Suppressor macrophage (primary cell): ENCODE data around the gene DDX23.
"Not testable (repeated sequence)": the region's sequence is repeated elsewhere in the genome, so short reads cannot be mapped to it uniquely, and the experiment has no call there.

ENCODE experiments used
- DNase-seq, 4 experiments: peaks; one replicate each; pipeline ENCODE4 v3.0.0-alpha.2; 2020 to 2022
- total RNA-seq, 17 experiments: gene quantifications; one replicate each; lab custom pipeline; 2026; ENCODE audit warnings: mixed read lengths in 6 of 17, inconsistent platforms in 3 of 17; lab: John Stamatoyannopoulos, UW

DDX23 gene
- total RNA-seq: 60.7 to 131 (median 88.7) reads per million in 17 experiments

DNA sequence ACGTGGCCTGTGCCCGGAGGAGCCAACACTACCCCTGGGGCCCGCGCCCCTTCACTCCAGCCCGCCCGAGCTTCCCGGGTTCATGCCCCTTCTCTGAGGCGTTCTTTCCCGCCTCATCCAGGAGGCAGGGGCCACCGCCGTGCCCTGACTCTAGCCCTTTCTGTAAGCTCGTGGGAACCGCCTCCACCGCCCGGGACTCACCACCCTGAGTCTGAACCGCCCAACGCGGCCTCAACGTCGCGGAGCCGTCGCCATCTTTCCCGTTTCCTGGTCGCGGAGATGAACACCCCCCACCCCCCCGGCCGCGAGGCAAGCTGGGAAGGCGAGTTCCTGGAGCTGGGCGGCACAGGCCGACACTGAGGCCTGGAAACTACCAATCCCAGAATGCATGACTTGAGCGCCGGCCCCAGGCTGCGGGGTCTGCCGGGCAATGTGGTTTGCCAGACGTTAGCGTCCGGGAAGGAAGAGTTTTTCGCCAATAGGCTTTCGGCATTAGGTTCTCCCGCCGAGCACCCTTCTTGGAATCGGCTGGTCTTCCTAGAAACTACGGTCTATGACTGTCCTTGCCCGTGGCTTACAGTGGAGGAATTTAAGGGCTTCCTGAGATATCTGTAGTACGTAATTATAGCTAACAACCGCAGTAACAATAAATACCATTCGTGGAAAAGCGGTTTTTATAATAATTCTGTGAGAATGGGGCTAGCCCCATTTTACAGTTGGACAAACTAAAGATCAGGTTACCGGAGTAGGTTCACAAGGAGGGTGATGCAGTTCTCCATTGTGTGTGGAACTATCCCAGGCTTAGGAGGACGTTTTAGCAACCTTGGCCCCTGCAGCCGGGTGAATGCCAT lies at the start of gene DDX23:
DDX23 (minus strand) TSS at position 281 of the 851 bp plus-strand sequence. CDS start 6,381 bp downstream, outside the sequence.
- DNase-seq: peak; percentile 96 to 98 (median 98)

DNA sequence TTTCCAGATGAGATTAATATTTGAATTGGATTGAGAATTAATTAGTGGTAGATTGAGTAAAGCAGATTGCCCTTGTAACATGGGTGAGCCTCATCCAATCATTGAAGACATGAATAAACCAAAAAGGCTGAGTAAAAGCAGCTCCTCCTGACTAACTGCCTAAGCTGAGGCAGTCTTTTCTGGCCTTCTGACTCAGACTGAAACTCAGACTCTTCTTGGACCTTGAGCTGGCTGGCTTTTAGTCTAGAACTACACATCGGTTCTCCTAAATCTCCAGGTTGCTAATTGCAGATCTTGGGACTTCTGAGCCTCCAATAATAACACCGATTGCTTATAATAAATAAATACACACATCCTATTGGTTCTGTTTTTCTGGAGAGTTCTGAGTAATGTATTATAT lies 49.3 kb upstream of the DDX23 start:
- DNase-seq: no peak

- DNase-seq: no peak
These were observed 47.7 kb upstream of the DDX23 start for GRCh38 chr12:48899651-48900050.

GRCh38 chr12:48894271-48894670 lies 42.3 kb upstream of the DDX23 start:
- no peak for DNase-seq

GRCh38 chr12:48890657-48891418 lies 38.9 kb upstream of the DDX23 start:
- DNase-seq: peak; percentile 78 to 91 (median 84)

GRCh38 chr12:48889679-48890078 lies 37.7 kb upstream of the DDX23 start:
- DNase-seq: no peak

GRCh38 chr12:48883305-48884161 lies 31.6 kb upstream of the DDX23 start:
- no peak for DNase-seq

DNA sequence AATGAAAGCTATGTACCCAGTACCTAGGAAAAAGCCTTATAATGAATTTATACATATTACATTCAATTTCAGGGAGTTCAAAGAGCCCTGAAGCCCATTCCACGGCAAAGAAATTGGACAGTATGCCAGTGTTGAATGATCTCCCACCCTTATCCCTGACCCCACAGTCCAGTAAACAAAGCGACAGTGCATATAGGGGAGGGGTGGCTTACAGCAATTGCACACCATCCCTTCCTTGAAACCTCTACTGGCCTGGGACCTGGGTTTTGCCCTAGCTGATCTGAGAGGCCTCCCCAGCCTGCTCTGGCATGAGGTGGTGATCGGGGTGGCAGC lies 31.0 kb upstream of the DDX23 start:
- DNase-seq: no peak

DNA sequence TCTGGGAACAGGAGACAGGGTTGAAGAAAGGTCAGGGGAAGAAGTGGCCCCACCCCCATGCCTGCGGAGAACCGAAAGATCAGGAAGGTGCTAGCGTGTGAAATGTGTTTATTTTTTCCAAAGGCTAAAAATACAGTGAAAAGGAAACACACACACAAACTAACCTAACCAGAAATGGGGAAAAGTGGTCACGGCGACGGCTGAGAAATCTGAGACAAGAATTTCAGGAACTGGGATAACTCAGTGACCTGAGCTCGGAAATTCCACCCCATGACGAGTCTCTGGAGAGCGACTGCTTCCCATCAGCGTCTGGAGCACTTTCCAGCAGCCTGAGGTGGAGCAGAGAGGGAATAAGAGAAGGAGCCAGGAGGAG lies 30.3 kb upstream of the DDX23 start:
- DNase-seq: peak in 2 of 4 experiments; percentile 16 to 17

GRCh38 chr12:48881686-48882314 lies 29.8 kb upstream of the DDX23 start:
- DNase-seq: no peak

GRCh38 chr12:48880647-48881046 lies 28.7 kb upstream of the DDX23 start:
- no peak for DNase-seq

DNA sequence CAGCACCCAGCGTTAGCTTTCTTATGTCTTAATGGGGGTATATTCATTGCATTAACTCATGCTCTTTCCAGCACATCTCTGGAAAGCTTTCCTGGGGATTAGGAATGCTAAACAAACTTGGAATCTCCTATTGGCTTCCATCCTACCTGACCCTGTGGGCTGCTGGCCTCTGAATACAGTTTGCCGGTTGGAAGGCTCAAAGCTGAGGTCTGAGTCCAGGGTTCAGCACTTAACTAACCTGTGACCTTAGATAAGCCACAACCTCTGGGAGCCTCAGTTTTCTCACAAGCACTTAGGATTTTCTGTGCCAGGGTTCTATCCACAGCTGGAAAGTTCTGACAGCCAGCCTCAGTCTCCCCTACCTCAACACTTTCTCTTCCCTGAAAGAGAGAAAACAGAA lies 26.6 kb upstream of the DDX23 start:
- DNase-seq: no peak

- no peak for DNase-seq
These were observed 24.1 kb upstream of the DDX23 start for GRCh38 chr12:48875944-48876515.

GRCh38 chr12:48873534-48873933 lies 21.6 kb upstream of the DDX23 start:
- DNase-seq: not testable (repeated sequence)

DNA sequence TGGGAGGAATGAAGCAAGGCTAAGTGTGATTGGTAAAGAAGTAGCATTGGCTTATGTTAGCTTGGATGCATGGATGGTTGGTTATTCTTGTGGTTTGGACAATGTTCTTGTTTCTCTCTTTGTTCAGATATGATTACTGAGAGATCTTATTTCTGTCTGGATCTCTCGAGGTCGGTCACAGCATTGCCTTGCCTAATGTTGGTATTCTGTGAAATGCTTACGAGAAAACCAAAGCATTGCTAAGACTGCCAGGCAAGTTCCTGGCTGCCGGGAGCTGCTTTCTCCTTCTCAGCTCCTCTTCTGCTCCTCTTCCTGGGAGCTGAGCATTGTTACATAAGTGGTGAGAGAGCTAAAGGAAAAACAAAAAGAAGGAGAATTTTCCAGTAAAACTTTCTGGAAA lies 21.1 kb upstream of the DDX23 start:
- no peak for DNase-seq

GRCh38 chr12:48869191-48869590 lies 17.2 kb upstream of the DDX23 start:
- DNase-seq: no peak

DNA sequence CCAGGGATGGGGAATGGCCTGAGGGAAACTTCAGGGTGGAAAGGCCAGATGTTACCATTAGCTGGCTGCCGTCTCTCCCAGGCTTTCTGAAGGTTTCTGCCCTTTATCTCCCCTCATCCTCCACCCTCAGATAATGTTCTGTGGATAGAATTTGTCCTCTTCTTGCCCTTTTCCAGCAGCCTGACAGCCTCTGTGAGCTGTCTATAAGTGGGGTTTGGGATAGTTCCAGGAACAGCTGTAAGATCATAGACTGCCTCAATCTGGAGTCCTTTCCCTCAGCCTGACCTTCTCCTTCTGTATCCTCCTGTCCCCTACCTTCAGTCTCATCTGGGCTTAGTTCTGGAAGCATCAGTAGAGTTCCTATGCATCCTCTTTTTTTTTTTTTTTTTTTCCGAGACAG lies 16.5 kb upstream of the DDX23 start:
- DNase-seq: no peak

- no peak for DNase-seq
These were observed 14.2 kb upstream of the DDX23 start for GRCh38 chr12:48866052-48866711.

DNA sequence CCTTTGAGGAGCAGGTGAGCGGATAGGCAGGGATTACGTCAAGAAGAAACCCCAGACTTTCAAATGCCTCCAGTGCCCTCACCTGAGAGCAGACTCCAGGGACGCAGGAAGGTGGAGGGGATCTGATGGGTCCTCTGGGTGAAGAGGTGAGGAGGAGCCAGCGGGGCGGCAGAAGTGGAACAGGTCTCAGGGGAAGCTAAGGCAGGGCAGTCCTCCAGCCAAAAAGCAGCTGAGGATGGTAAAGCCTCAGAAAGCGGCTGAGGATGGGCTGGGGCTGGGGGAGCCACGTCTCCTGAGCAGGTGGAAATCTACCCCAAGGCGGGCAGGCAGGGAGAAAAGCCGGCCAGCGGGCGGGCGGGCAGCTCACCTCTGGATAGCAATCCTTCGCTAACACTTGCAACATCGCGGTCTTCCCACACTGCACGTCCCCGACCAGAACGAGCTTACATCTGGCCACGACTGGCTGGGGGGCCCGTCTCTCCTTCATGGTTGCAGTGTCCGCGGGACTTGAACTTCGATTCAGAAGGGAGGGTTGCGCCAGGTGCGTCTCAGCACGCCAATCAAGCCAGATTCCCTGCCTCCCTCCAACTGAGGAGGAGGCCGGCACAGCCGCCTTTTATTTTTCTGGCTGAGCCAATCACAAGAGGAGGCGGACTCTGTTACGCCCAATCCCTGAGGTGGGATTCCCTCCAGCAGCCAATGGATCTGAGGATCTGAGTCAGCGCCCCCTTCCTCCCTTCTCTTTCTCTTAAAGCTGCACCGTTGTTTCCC lies 13.5 kb upstream of the DDX23 start, which contains the start of gene RND1:
RND1 (minus strand) TSS at position 590 of the 771 bp plus-strand sequence; CDS start at position 487, 103 bp downstream.
- DNase-seq: peak; percentile 85 to 93 (median 93)

DNA sequence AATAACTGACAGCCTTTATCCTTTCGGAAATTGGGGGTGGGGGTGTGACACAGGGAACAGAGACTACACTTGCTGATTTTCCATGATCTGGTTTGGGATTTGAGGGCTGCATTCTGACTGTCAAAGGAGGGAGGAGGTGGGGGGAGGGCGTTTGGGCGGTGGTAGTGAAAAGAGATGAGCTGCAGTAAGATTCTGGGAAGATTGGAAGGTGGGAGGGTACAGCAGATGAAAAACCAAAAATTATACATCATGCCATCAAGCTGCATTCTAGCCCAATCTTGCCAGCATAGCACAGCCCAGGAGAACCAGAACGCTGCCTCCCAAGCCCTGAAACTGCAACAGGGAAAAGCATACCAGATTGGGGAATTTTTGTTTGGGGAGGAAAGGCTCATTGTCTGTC lies 11.3 kb upstream of the DDX23 start:
- no peak for DNase-seq

DNA sequence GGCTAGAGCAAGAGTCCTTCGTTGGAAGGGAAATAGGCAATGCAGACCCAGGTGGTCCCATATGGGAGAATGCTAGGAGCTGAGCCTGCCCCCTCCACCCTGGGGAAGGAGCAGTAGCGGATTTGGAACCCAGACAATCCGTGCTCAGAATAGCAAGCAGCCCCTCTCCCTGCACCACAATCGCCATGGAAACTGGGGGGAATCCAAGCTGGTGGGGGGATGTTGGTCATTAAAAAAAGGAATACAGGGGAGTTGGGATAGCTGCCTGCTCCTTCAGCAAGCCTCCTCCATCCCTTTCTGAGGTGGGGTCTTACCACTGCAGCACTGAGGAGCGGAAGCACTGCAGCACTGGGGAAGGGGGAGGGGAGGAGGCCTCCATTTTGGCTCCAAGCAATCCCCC lies 10.8 kb upstream of the DDX23 start:
- no peak for DNase-seq
